ENCODE results near the gene SPRED1. TPM values are rescaled to one million over a fixed set of nuclear protein-coding genes. Genes with fewer than 3 reads are reported as not detected.

Gene SPRED1
- total and polyA plus RNA-seq, 2 donors (not counting 1 experiment from before 2014, with no cell fraction given), result 0.09 to 2.1 TPM

DNA sequence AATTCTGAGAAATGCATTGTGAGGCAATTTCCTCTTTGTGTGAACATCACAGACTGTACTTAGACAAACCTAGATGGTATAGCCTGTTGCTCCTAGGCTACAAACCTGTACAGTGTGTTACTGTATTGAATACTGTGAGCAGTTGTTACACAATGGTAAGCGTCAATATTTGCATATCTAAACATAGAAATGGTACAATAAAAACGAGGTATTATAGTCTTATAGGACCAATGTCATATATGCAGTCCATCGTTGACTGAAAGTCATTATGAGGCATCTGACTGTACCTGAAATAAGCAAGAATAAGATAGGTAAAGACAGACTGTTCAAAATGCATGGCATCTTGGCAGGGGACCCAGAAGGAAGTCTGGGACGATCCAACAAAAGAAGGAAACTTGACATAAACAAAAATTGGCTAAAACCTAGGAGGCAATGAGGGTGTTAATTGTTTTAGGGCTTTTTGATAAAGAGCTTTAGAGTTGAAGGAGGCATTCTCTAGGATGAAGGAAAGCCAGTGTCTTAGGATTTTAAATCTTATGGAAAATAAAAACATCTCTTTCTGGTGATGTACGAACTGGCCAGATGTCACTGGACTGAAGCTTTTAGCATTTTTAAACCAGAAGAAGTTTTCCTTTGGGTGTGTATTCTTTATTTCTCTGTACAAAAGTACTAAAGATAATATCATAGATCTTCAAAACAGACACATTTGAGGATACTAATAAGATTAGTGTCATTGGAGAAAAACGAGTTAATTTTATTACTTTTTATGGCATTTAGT, 9.2 kb upstream of the SPRED1 start:
- peaks cover 3 to 5% of the 10 kb centered on the region in 2 donors for H3K4me1 ChIP-seq (ENCODE audit: control insufficient read depth in 2 of 2, insufficient read depth in 2 of 2, low read length in 2 of 2)
- H3K9ac ChIP-seq (ENCODE audit: low read length), result no peak overlapping the region
- 88% methylated on average over 1 of the region's 6 CpGs for WGBS (ENCODE audit: insufficient coverage)
- DNase-seq, result no peak
- H3K9me3 Mint-ChIP-seq (ENCODE audit: insufficient read depth), result no peaks in the 10 kb centered on the region
- H3K27ac Mint-ChIP-seq, result no peak overlapping the region
- H3K27me3 Mint-ChIP-seq, result peaks cover 28% of the 10 kb centered on the region
- no peak overlapping the region for H2AFZ ChIP-seq (ENCODE audit: insufficient read depth, low read depth, low read length, poor library complexity, severe bottlenecking)
- peaks cover 10% of the 10 kb centered on the region for H3K4me1 Mint-ChIP-seq
- H3K27ac ChIP-seq (ENCODE audit: low read length in 2 of 2), result no peak overlapping the region
- H3K9me3 ChIP-seq (ENCODE audit: control extremely low read depth in 1 of 3, control insufficient read depth in 2 of 3, insufficient read depth in 1 of 3, low read length in 2 of 3), result no peaks in the 10 kb centered on the region
- no peak for ATAC-seq (ENCODE audit: low read depth)
- no peak overlapping the region for H3K4me2 ChIP-seq (replicated peaks; ENCODE audit: low read depth, low read length, poor library complexity, severe bottlenecking)
- intact Hi-C loops (cut with micrococcal nuclease), result no loop called here
- no peaks in the 10 kb centered on the region for H3K79me2 ChIP-seq (ENCODE audit: control insufficient read depth, insufficient read depth, low read length)
- H3K27me3 ChIP-seq (replicated peaks in 1 of 4; ENCODE audit: control extremely low read depth in 1 of 4, control insufficient read depth in 3 of 4, insufficient read depth in 4 of 4, low read length in 3 of 4), result peaks cover 0 to 3% (median 0%) of the 10 kb centered on the region in 4 experiments
- H3K4me3 Mint-ChIP-seq, result no peak overlapping the region
- no peaks in the 10 kb centered on the region for H4K20me1 ChIP-seq (ENCODE audit: control insufficient read depth, insufficient read depth, low read length, poor library complexity, severe bottlenecking)
- H3K36me3 ChIP-seq (replicated peaks in 1 of 2; ENCODE audit: control extremely low read depth in 1 of 2, control insufficient read depth in 1 of 2, extremely low read depth in 1 of 2, insufficient read depth in 2 of 2, low read length in 1 of 2), result no peaks in the 10 kb centered on the region
- ChIA-PET CTCF (interaction anchor here (1.1 kb wide), 1 partner anchor 196 kb away, joined by 3 read pairs; no protein-coding TSS in a partner anchor), POLR2A (no interaction called here)
- TF ChIP-seq, protein P1, sequence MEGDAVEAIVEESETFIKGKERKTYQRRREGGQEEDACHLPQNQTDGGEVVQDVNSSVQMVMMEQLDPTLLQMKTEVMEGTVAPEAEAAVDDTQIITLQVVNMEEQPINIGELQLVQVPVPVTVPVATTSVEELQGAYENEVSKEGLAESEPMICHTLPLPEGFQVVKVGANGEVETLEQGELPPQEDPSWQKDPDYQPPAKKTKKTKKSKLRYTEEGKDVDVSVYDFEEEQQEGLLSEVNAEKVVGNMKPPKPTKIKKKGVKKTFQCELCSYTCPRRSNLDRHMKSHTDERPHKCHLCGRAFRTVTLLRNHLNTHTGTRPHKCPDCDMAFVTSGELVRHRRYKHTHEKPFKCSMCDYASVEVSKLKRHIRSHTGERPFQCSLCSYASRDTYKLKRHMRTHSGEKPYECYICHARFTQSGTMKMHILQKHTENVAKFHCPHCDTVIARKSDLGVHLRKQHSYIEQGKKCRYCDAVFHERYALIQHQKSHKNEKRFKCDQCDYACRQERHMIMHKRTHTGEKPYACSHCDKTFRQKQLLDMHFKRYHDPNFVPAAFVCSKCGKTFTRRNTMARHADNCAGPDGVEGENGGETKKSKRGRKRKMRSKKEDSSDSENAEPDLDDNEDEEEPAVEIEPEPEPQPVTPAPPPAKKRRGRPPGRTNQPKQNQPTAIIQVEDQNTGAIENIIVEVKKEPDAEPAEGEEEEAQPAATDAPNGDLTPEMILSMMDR (IDR thresholded peaks at IDR 0.05), result no peak
- TF ChIP-seq EZH2 (IDR thresholded peaks at IDR 0.05; ENCODE audit: borderline replicate concordance, insufficient read depth, low read depth, low read length, poor library complexity, severe bottlenecking), result no peak
- H3K4me3 ChIP-seq (ENCODE audit: control extremely low read depth in 1 of 5, extremely low read depth in 1 of 5, insufficient read depth in 1 of 5, low read depth in 2 of 5, low read length in 4 of 5), result no peak overlapping the region

DNA sequence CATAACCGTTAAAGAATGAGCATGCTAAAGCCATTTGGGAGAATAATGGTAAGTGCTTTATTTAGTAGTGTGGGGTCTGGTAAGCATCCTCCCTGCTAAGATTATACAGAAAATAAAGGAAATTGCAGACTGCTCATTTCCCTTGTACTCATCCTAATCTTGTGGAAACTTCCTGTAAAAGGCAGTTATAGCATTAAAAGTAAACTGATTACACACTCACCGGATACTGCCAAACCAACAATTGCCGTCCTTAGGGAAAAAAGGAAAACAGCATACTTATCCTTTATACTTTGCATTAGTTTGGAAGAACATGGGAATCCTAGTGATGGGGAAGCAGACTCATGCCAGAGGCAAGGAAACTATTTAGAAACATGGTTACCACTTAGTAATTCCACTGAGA, 5.3 kb upstream of the SPRED1 start:
- intact Hi-C loops (cut with micrococcal nuclease), result no loop called here
- ChIA-PET CTCF (no interaction called here), POLR2A (no interaction called here)
- H3K27ac Mint-ChIP-seq, result no peak overlapping the region
- TF ChIP-seq, protein P1 (IDR thresholded peaks at IDR 0.05), result no peak
- TF ChIP-seq EZH2 (IDR thresholded peaks at IDR 0.05; ENCODE audit: borderline replicate concordance, insufficient read depth, low read depth, low read length, poor library complexity, severe bottlenecking), result no peak
- Histone ChIP-seq H4K20me1 (ENCODE audit: control insufficient read depth, insufficient read depth, low read length, poor library complexity, severe bottlenecking) (no peaks in the 10 kb centered on the region), H3K4me3 (ENCODE audit: control extremely low read depth in 1 of 5, extremely low read depth in 1 of 5, insufficient read depth in 1 of 5, low read depth in 2 of 5, low read length in 4 of 5) (no peak overlapping the region), H3K27ac (ENCODE audit: low read length in 2 of 2) (no peak overlapping the region), H3K4me1 (ENCODE audit: control insufficient read depth in 2 of 2, insufficient read depth in 2 of 2, low read length in 2 of 2) (peaks cover 7 to 11% of the 10 kb centered on the region in 2 donors), H2AFZ (ENCODE audit: insufficient read depth, low read depth, low read length, poor library complexity, severe bottlenecking) (no peak overlapping the region), H3K79me2 (ENCODE audit: control insufficient read depth, insufficient read depth, low read length) (no peaks in the 10 kb centered on the region), H3K9ac (ENCODE audit: low read length) (no peak overlapping the region), H3K4me2 (replicated peaks; ENCODE audit: low read depth, low read length, poor library complexity, severe bottlenecking) (no peak overlapping the region), H3K9me3 (ENCODE audit: control extremely low read depth in 1 of 3, control insufficient read depth in 2 of 3, insufficient read depth in 1 of 3, low read length in 2 of 3) (no peaks in the 10 kb centered on the region), H3K36me3 (replicated peaks in 1 of 2; ENCODE audit: control extremely low read depth in 1 of 2, control insufficient read depth in 1 of 2, extremely low read depth in 1 of 2, insufficient read depth in 2 of 2, low read length in 1 of 2) (no peaks in the 10 kb centered on the region), H3K27me3 (replicated peaks in 1 of 4; ENCODE audit: control extremely low read depth in 1 of 4, control insufficient read depth in 3 of 4, insufficient read depth in 4 of 4, low read length in 3 of 4) (peaks cover 0 to 14% (median 4%) of the 10 kb centered on the region in 4 experiments)
- no peak for ATAC-seq (ENCODE audit: low read depth)
- WGBS (ENCODE audit: insufficient coverage), result no CpG with 5 or more reads among the region's 3 CpGs
- peaks cover 17% of the 10 kb centered on the region for H3K4me1 Mint-ChIP-seq
- H3K27me3 Mint-ChIP-seq, result peaks cover 35% of the 10 kb centered on the region
- no peak overlapping the region for H3K4me3 Mint-ChIP-seq
- no peaks in the 10 kb centered on the region for H3K9me3 Mint-ChIP-seq (ENCODE audit: insufficient read depth)
- DNase-seq, result no peak
